NT2/D1 (cell line): ENCODE measurements around the gene CBLN4.

Experiments used
- SUZ12 ChIP-seq: IDR thresholded peaks from 2 replicates; pipeline ENCODE4 v1.6.1; 2011; ENCODE audit not compliant: insufficient read length, insufficient read depth; ENCODE audit errors: extremely low read depth
- ZNF274 ChIP-seq: IDR thresholded peaks from 2 replicates; pipeline ENCODE4 v1.6.1; 2011; ENCODE audit warnings: mild to moderate bottlenecking, low read depth, low read length

GRCh38 chr20:56014151-56014550 lies 8.8 kb upstream of the CBLN4 start:
- no peak for TF ChIP-seq SUZ12
- no peak for TF ChIP-seq ZNF274
